Effector CD8-positive, alpha-beta T cell (primary cell): ENCODE measurements around the gene FBRSL1.
A peak's percentile ranks its signal among the peaks of the same experiment; 100 is the strongest.

Experiments used
- DNase-seq: peaks from one replicate; lab custom pipeline; 2025; lab: John Stamatoyannopoulos, UW

The FBRSL1 gene

DNA sequence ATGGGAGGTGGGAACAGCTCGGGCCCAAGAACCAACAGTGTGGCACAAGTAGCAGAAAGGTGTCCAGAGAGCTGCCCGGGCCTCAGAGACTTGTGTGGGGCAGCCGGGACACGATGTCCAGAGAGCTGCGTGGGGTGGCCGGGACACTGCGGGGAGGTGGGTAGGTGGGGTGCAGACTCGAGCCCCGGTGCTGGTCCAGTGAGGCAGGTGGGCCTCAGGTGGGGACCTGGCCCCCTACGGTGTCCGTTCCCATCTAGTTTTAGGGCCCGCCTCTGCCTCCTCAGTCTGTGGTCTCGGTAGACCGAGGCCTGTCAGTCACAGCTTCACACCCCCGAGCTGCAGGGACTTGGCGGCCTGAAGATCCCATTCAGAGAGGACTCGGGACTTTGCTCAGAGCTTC, 6.3 kb upstream of the FBRSL1 start:
- no peak for DNase-seq

GRCh38 chr12:132484183-132484890, 5.6 kb upstream of the FBRSL1 start:
- DNase-seq = no peak

GRCh38 chr12:132484891-132485441, 5.0 kb upstream of the FBRSL1 start:
- DNase-seq = no peak

DNA sequence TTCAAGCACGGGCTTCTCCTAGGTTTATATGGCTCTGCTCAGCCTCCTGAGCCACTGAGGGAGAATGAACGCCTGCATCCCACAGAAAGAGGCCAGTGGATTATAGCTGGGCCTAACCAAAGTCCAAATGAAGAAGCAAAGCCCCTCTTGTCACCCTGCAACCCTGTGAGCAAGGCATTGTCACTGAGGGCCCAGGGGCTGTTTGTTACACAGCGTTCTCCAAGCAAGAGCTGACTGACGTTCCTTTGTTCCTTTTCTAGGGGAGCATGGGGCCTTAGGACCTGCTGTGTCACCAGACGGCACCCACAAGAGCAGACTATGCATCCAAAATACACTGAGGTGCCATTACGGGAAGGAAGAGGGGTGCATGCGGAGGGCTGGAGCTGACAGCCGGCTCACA, 4.3 kb upstream of the FBRSL1 start:
- DNase-seq = no peak

GRCh38 chr12:132486168-132486567, 3.8 kb upstream of the FBRSL1 start:
- DNase-seq = no peak

- no peak for DNase-seq
Measured at GRCh38 chr12:132486576-132486975, 3.4 kb upstream of the FBRSL1 start.

DNA sequence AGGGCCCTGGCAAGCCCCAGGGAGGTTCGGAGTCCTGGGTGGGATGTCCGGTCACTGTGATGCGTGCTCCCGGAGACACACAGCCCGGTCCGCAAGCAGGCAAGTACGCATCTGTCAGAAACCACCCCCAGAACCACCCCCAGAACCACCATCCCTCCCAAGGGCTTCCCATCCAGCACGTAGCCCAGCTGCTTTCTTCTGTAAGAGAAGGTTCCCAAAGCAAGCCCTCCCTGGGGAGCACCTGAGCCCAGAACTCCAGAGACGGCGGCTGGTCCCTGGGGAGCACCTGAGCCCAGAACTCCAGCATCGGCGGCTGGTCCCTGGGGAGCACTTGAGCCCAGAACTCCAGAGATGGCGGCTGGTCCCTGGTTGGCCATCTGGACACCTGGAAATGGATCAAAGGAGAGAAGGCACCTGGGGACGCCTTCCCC, 2.6 kb upstream of the FBRSL1 start:
- no peak for DNase-seq

DNA sequence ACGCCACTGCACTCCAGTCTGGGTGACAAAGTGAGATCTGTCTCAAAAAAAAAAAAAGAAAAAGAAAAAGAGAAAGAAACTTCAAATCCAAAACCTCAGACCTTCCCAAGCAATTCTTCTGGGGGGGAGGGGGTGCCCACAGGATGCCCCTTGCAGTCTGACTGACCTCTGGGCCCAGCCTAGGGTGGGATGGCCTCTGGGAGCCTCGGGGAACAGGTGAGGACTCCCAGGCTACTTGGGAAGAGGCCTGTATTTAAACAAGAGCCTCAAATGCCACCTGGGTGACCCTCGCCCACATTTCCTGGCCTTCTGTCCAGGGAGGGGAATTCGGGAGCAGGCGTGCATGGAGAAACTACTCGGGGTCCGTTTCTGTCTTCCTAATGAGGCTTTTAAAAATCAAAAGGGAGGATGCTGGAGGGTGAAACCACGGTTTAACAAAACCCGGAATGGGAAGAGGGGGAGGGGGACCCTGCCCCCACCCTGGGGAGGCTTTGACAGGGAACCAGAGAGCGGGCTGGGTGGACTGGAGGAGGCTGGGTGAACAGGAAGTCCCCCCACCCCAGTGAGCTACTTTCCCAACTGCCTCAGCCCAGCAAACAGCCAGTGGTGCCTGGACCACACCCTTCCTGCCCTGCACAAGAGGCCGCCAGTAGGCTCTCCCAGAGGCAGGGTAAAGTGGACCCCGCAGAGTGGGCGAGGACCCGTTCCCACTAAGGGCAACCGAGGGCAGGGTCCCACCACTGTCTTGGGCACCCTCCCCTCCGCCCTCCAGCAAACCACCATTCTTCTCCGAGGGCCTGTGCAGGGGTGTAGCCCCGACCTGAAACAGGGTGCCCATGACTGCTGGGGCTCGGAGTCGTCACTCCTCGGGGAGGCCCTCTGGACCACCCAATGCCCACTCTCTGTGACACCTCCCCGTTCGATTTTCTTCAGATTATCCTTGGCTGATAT, 1.5 kb upstream of the FBRSL1 start:
- DNase-seq = no peak

- DNase-seq = peak; percentile 52
Measured at GRCh38 chr12:132489078-132489601, 811 bp upstream of the FBRSL1 start.

DNA sequence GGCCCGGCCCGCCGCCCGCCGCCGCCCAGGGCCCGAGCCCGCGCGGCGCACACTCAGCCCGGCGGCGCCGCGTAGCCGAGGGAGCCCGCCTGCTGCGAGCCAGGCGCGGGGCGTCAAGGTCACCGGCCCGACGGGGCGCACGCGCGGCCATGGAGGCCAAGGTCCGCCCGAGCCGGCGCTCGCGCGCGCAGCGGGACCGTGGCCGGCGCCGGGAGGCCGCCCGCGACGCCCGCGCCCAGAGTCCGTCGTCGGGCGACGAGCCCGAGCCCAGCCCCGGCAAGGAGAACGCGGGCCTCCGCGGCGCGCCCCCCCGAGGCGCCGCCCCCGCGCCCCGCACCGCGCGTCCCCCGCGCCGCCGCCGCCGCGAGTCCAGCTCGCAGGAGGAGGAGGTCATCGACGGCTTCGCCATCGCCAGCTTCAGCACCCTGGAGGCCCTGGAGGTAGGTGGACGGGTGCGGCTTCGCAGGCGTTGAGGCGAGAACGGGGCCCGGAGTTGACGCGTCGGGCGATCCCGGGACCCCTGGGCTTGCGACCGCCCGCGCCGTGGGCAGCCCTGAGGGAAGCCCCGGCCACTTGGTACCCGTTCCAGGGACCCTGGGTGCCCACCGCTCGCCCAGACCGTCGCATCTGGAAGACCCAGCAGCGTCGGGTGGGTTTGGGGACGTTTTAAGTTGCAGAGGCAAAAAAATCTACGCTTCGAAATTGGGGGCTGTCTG, 629 bp downstream of the FBRSL1 start:
- no peak for DNase-seq

GRCh38 chr12:132491138-132491663, 1.2 kb downstream of the FBRSL1 start:
- DNase-seq = no peak

DNA sequence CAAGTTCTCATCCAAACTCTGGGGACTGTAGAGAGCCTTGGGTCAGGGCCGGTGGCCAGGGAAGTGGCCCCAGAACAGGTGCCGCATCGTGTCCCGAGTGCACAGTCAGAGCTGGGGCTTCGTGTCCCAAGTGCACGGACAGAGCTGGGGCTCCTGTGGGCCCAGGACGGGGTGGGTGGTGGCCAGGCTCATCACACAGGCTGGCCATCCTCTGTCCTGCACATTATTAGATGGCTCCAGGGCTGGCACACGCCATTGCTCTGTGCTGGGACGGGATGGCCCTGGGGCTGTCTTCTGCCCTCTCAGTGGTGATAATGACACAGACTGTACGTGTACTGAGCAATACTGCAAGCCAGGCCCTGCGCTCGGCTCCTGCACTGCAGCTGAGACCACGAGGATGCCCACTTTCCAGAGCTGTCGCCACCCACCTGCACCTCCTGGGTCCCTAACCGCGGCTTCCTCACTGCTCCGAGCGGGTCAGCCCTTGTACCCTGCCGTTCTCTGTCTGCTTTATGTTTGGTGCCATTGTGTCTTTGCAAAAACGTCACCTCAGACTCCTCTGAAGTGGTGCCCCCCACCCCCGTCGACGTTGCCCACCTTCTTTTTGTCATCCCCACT, 1.9 kb downstream of the FBRSL1 start:
- DNase-seq = no peak

DNA sequence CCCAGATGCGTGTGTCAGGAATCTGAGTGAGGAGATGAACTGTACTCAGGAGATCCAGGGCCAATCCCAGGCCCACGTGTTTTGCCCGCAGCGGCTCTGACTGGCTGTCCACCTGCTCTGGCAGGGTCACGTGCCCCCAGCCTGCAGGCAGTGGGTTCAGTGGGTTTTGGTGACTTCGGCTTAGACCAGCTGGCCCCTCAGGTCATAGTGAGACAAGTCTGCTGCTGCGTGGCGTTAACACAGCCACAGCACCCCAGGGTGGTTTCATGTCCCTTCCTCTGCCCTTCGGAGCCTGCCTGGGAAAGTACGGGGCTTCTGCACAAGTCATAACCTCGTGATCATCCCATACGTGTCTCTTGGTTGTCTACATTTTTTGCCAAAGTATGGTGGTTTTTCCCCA, 2.6 kb downstream of the FBRSL1 start:
- no peak for DNase-seq

DNA sequence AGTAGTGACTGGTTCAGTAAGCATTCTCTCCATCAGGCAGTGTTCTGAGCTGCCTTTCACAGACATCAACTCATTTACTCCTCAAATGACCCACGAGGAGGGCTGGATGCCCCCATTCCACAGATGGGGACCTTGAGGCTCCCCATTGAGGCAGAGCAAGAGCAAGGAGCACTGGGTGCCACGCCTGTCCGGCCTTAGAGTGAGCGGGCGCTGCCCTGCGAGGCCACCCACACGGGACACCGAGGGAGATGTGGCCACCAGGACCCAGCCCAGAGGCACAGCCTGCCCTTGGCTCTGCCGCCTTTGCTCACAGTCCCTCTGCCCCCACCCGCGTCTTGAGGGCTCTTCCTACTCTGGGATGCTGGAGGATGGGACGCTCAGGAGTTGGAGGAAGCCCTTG, 3.0 kb downstream of the FBRSL1 start:
- no peak for DNase-seq

DNA sequence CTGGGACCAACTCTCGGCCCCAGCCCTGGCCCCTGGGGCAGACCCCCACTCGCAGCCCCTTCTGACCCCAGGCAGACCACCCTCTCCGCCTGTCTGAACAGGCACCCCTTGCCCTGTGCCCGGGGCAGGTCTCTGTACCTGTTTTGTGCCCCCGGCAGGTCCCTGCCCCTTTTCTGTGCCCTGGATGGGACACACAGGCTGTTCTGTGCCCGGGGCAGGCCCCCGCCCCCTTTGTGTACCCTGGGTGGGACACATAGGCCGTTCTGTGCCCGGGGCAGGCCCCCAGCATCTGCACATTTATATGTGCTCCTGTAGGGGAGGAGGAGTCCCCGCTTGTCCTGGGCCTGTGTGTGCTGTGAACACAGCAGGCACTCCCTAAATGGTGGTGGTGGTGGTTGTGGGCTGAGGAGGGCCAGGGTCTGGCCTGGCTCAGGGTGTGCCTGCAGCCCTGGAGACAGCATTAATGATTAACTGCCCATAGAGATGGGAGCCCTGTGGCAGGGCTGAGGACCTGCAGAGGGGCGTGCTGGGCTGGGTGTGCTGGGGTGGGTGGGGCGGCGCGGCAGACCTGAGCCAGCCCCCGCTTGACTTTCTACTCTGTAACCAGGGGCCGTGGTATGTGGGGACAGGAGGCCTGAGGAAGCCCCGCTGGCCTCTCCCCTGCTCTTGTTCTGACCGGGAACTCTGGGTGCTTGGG, 3.7 kb downstream of the FBRSL1 start:
- no peak for DNase-seq

DNA sequence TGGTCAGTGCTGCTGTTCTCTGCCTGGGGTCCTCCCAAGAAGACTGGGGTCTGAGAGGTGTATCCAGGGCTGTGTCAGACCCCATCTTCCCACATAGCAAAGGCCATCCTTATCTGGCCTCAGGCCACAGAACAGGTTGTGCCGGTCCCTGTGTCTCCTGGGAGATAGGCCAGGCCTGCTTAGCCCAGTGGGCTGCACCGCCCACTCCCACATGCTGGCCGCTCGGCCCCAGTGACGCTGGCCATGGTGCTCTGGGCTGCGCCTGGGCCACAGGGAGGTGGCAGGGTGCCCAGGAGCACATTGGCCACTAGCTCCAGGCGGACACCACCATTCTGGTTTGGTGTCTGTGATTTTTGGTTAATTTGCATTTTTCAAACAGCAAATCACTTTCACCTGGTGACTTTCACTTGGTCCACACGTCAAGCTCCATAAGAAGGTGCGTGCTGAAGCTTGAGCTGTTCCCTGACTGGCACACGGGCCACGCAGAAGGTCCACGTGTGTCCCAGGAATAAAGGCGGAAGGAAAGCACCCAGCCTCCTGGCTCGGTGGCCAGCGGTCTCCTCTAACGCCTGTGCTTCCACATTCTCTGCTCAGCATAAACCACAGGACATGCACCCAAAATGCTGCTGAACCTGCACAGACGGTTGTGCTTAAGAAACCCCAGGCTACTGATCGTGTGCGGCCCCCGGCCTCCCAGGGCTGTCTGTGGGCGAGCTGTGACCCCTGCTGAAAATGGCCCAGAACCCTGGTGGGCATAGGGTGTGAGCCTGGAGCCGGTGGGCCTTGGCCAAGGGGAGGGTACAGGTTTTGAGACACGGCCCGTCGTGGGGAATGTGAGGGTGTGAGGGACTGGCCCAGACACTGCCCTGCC, 4.6 kb downstream of the FBRSL1 start:
- no peak for DNase-seq

DNA sequence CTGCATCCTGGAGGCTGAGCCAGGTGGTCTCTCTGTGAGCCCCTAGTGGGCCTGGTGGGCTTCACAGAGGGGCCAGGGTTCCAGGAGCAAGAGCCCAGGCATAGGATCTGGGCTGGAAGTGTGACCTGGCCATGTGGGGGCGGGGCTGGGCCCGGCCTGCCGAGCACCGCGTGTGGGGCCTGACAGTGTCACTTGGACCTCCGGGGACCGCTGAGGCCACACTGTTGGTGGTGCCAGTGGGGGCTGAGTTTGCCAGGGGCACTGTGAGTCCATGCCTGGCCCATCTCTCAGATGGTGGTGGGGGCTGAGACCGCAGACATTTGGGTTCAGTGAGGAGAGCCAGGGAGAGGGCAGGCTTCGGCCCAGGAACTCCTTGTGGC, 5.2 kb downstream of the FBRSL1 start:
- DNase-seq = no peak

GRCh38 chr12:132495629-132496357, 5.8 kb downstream of the FBRSL1 start:
- DNase-seq = no peak

- DNase-seq = no peak
Measured at GRCh38 chr12:132496358-132496669, 6.4 kb downstream of the FBRSL1 start.
